ENCODE results near the gene ATP5F1B. TPM values are rescaled to one million over a fixed set of nuclear protein-coding genes. Genes with fewer than 3 reads are reported as not detected.
A peak's percentile ranks its signal among the peaks of the same experiment; 100 is the strongest.

Gene ATP5F1B
- total and polyA plus RNA-seq, 2 of the 8 experiments (the other 6 are each of a cell fraction or from before 2014, with no cell fraction given) = 900 to 1,522 TPM

DNA sequence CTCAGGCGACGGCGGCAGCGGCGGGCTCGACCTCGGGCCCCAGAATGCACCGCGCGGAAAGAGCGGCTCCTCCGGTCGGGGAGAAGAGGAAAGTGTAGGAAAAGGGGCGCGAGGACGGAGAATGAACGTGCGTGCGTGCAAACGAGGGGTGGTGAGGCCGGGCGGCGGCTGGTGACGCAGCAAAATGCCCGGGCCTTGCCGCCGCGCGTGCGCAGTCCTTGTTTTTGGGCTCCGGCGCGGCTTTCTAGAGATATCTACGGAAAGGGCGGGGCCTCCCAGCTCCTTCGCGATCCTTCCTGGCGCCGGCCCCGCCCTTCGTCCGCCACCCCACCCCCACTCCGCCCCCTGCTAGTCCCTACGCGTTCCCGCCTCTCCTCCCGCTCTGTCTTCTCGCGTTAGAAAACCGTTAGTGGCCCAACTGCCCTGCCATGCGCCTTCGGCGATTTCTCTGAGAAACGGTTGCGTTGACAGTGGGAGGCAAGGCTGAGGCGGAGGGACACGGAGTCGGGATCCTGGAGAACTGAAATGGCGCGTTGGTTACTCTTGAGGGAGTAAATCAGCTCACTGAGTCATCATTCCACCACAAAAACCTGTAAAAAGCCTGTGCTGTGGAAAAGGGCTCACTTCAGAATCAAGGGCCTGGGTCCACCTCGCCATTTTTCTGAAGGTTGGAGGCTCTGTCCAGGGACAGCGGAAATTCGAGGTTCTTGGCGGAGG is 42.5 kb upstream of the ATP5F1B start, which contains the start of gene PTGES3 (continued):
- TF ChIP-seq RAD21 (IDR thresholded peaks at IDR 0.05 in 1 of 2, conservative IDR thresholded peaks at IDR 0.05 in 1 of 2; ENCODE audit: low read depth in 2 of 2, low read length in 2 of 2) (no peak), NRF1 (IDR thresholded peaks at IDR 0.05; ENCODE audit: low read depth, low read length) (peak; percentile 68), KDM5A (IDR thresholded peaks at IDR 0.05; ENCODE audit: low read length) (0 out of 2 replicates have a peak, but pooled peaks have one; percentile 0), TBP (IDR thresholded peaks at IDR 0.05; ENCODE audit: low read depth, low read length) (peak; percentile 80), ASH2L (IDR thresholded peaks at IDR 0.05; ENCODE audit: low read length) (peak; percentile 62), CREB1 (IDR thresholded peaks at IDR 0.05) (peak; percentile 95), KDM4A (IDR thresholded peaks at IDR 0.05; ENCODE audit: low read depth, low read length, severe bottlenecking) (peak; percentile 40), TAF7 (optimal IDR thresholded peaks at IDR 0.05; ENCODE audit: borderline replicate concordance, low read depth, low read length) (peak; percentile 94), SIX5 (IDR thresholded peaks at IDR 0.05; ENCODE audit: low read depth, low read length) (no peak), CBX8 (IDR thresholded peaks at IDR 0.05; ENCODE audit: borderline replicate concordance, low read depth, low read length) (no peak)
- TF ChIP-seq, protein P1, sequence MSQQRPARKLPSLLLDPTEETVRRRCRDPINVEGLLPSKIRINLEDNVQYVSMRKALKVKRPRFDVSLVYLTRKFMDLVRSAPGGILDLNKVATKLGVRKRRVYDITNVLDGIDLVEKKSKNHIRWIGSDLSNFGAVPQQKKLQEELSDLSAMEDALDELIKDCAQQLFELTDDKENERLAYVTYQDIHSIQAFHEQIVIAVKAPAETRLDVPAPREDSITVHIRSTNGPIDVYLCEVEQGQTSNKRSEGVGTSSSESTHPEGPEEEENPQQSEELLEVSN (IDR thresholded peaks at IDR 0.05) = peak; percentile 84
